Astrocyte of the spinal cord (primary cell): Measurements from ENCODE around the gene BBIP1.

Source experiments
- DNase-seq: peaks from one replicate; pipeline ENCODE4 v3.0.0; 2011; ENCODE audit warnings: low read depth, low spot score
- H3K4me3 ChIP-seq: 2 replicates; pipeline ENCODE4 v1.5.1; 2011; ENCODE audit warnings: low read depth, mild to moderate bottlenecking, low read length, moderate library complexity
- CTCF ChIP-seq: IDR thresholded peaks from 2 replicates; pipeline ENCODE4 v1.5.1; 2012; ENCODE audit warnings: low read depth, mild to moderate bottlenecking, low read length, inconsistent platforms
- in situ Hi-C: cut with HindIII; loops from 2 replicates; pipeline ENCODE4 v1.10.0; 2017; ENCODE audit warnings: low sequenced_read_pairs

BBIP1 gene

GRCh38 chr10:110931769-110932381 is 12.9 kb upstream of the BBIP1 start:
- in situ Hi-C loops: no loop called here

GRCh38 chr10:110927461-110927860 is 8.5 kb upstream of the BBIP1 start:
- no peak for DNase-seq
- no peak for TF ChIP-seq CTCF
- no peak overlapping the region for H3K4me3 ChIP-seq
- in situ Hi-C loops: no loop called here

More at GRCh38 chr10:110931769-110932381, 12.9 kb upstream of the BBIP1 start:
- no peak for DNase-seq
- no peak overlapping the region for H3K4me3 ChIP-seq
- no peak for TF ChIP-seq CTCF

- no peak overlapping the region for H3K4me3 ChIP-seq
- DNase-seq: no peak
- in situ Hi-C loops: no loop called here
- no peak for TF ChIP-seq CTCF
These were observed 5.0 kb upstream of the BBIP1 start for GRCh38 chr10:110923856-110924493.

GRCh38 chr10:110919971-110920881 is 1.2 kb upstream of the BBIP1 start:
- H3K4me3 ChIP-seq: peak overlapping the region; percentile 87
- in situ Hi-C loops: no loop called here
- TF ChIP-seq CTCF: no peak
- DNase-seq: peak; percentile 42

GRCh38 chr10:110919349-110919931 is 460 bp upstream of the BBIP1 start, which contains the start of gene SHOC2:
Gene SHOC2 (plus strand): TSS chr10:110919604. CDS start chr10:110964359, 44,755 bp downstream.
- peak within 1 kb of the TSS; percentile 87 for H3K4me3 ChIP-seq
- in situ Hi-C loops: no loop called here
- no peak for DNase-seq
- peak; percentile 42 for TF ChIP-seq CTCF

GRCh38 chr10:110918269-110918642 is 724 bp downstream of the BBIP1 start:
- in situ Hi-C loops: no loop called here
- no peak for TF ChIP-seq CTCF
- H3K4me3 ChIP-seq: peak overlapping the region; percentile 80
- peak; percentile 98 for DNase-seq
